ENCODE measurements around the gene H1-8.

DNA sequence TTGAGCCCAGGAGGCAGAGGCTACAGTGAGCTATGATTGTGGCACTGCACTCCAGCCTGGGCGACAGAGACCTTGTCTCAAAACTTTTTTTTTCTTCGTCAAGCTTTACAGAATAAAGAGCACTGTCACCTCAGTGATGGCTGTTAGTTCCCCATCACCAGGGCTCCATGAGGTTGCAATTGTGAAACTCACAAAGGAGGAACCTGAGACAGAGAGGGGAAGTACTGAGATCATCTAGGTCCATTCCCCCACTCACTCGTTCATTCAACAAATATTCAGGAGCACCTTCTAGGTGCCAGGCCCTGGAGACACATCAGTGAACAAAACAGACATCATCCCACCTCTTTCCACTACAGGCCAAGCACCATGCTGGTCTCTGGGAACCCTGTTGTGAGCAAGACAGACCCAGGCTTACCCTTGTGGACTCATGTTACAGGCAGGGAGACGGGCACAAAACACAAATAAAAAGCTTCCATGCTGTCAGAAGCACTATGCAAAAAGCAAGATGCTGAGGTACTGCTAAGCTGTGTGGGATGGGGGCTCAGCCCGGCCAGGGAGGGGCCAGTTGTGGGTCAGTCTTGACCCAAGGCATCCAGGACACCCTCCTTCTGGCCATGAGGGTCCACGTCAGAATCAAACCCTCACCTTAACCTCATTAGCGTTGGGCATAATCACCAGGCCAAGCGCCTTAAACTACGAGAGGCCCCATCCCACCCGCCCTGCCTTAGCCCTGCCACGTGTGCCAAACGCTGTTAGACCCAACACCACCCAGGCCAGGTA lies 16.7 kb upstream of the H1-8 start:
- TF ChIP-seq, protein P1, sequence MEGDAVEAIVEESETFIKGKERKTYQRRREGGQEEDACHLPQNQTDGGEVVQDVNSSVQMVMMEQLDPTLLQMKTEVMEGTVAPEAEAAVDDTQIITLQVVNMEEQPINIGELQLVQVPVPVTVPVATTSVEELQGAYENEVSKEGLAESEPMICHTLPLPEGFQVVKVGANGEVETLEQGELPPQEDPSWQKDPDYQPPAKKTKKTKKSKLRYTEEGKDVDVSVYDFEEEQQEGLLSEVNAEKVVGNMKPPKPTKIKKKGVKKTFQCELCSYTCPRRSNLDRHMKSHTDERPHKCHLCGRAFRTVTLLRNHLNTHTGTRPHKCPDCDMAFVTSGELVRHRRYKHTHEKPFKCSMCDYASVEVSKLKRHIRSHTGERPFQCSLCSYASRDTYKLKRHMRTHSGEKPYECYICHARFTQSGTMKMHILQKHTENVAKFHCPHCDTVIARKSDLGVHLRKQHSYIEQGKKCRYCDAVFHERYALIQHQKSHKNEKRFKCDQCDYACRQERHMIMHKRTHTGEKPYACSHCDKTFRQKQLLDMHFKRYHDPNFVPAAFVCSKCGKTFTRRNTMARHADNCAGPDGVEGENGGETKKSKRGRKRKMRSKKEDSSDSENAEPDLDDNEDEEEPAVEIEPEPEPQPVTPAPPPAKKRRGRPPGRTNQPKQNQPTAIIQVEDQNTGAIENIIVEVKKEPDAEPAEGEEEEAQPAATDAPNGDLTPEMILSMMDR (IDR thresholded peaks at IDR 0.05 in 4 of 5, conservative IDR thresholded peaks at IDR 0.05 in 1 of 5), result no peak
- no peak for TF ChIP-seq POLR2A (IDR thresholded peaks at IDR 0.05)

All from gastrocnemius medialis (tissue), 4 donors.